IPS-20b (cell line): ENCODE results near the gene TLL1.

ENCODE experiments used
- H3K27ac ChIP-seq: one replicate; pipeline ENCODE4 v1.5.1; 2013; ENCODE audit warnings: low read length
- H3K27me3 ChIP-seq: 2 replicates; pipeline ENCODE4 v1.6.1; 2013; ENCODE audit warnings: mild to moderate bottlenecking, low read length, inconsistent platforms; ENCODE audit not compliant: insufficient read depth
- H3K36me3 ChIP-seq: 2 replicates; pipeline ENCODE4 v1.6.1; 2013; ENCODE audit warnings: low read depth, mild to moderate bottlenecking, inconsistent platforms, low read length, moderate library complexity; ENCODE audit not compliant: insufficient read depth
- H3K4me1 ChIP-seq: 2 replicates; pipeline ENCODE4 v1.6.1; 2013; ENCODE audit warnings: mild to moderate bottlenecking, control low read depth, inconsistent platforms, low read length, moderate library complexity; ENCODE audit not compliant: insufficient read depth
- H3K4me3 ChIP-seq: 2 replicates; pipeline ENCODE4 v1.5.1; 2013; ENCODE audit warnings: mild to moderate bottlenecking, low read length, inconsistent platforms
- H3K9ac ChIP-seq: 2 replicates; pipeline ENCODE4 v1.6.1; 2013; ENCODE audit warnings: low read depth, mild to moderate bottlenecking, inconsistent platforms, low read length, moderate library complexity
- H3K9me3 ChIP-seq: 2 replicates; pipeline ENCODE4 v1.6.1; 2013; ENCODE audit warnings: mild to moderate bottlenecking, low read depth, low read length, inconsistent platforms; ENCODE audit not compliant: insufficient read depth

TLL1 gene

DNA sequence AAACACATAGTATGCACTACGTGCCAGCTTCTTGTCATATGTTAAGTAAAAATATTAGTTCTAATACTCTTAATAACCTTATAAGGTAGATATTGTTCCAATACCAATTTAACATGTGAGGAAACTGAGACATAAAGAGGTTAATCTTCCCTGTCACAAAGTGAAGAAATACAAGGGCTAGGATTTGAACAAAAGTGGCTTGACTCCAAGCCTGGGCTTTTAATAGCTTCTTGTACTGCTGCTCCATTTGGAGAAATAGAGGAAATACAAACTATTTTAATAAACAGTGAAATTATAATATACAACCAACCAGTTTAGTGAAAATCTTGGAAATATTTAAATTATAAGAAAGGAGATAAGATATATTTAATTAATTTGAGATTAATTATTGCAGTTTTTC lies 33.2 kb downstream of the TLL1 start:
- Histone ChIP-seq H3K27me3 (no peaks in the 10 kb centered on the region), H3K4me1 (no peaks in the 10 kb centered on the region), H3K27ac (no peak overlapping the region), H3K9ac (no peak overlapping the region), H3K36me3 (no peaks in the 10 kb centered on the region), H3K9me3 (no peaks in the 10 kb centered on the region; the same call in 1 of the 2 replicates), H3K4me3 (no peak overlapping the region)

DNA sequence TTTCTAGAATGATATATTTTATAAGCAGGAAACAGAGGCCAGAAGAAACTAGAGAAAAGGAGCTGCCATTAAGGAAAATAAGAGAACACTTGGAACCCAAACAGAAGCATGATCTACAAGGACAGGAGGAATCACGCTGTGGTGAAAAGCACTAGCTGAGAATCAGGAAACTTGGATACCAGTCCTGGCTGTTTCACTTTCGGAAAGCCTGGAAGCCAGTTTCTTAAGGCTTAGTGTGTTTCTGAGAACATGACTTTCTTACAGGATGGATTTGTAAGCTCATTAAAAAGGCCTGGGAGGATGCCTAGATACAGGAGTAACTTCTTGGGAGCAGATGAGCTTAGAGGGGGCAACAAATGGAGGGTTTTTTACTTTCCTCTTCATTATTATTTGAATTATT lies 36.9 kb downstream of the TLL1 start:
- no peaks in the 10 kb centered on the region for H3K36me3 ChIP-seq
- H3K4me1 ChIP-seq, result no peaks in the 10 kb centered on the region
- H3K4me3 ChIP-seq, result no peak overlapping the region
- no peaks in the 10 kb centered on the region for H3K27me3 ChIP-seq
- no peak overlapping the region for H3K9ac ChIP-seq
- no peaks in the 10 kb centered on the region; the same call in 1 of the 2 replicates for H3K9me3 ChIP-seq
- H3K27ac ChIP-seq, result no peak overlapping the region

DNA sequence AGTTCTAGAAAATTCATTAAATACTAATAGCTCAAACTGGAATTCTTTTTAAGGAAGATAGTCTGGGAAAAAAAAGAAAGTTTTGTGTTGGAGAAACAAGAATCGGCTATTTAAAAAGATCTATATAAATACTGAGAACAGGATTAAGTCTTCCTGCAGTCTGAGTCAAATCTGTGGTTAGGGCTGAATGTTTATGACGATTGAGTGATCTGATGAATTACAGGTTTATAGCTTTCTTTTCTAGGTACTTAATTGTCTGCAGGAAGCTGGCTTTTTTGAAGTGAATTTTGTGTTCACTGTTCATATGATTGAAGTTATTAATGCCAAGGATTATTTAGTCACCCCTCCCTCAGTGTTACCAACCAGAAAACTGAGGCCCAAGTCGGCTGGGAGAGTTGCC lies 42.2 kb downstream of the TLL1 start:
- Histone ChIP-seq H3K4me1 (no peaks in the 10 kb centered on the region), H3K27me3 (no peaks in the 10 kb centered on the region), H3K4me3 (no peak overlapping the region), H3K9ac (no peak overlapping the region), H3K9me3 (no peaks in the 10 kb centered on the region; the same call in 1 of the 2 replicates), H3K27ac (no peak overlapping the region), H3K36me3 (no peaks in the 10 kb centered on the region)

DNA sequence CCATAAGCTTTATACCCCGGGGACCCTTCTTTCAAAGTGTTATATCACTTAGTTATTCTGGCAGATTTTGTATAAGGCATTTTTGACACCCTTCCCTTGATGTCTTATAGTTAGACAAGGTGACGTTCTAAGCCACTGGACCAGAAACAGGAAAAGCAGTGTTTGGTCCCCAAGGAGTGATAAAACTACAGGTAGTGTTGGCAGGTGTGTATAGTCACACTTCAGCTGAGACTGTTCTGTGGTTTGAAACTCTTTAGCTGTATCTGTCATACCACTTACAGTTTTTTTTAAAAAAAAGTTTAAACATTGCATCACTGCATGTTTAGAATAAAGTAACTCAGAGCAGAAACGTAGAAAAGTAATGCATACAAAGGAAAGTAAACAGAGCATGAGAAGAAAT lies 48.5 kb downstream of the TLL1 start:
- no peak overlapping the region for H3K27ac ChIP-seq

DNA sequence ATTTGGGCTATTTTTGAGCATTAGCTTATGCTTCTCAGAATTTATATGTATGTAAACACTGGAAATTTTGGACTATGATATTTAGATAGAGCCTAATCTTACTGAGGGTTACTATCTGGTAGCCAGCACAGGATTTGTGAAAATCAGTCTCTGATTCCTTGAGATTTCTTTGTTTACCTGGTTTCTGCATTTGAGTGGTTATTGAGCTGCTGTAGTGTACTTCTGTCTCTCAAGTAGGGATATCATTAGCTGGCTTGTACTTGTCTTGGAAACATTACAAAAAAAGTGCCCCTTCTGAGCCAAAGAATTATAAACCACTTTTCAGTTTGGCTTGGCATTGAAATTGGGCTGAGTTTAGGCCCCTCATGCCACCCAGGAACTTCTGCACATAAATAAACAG lies 49.7 kb downstream of the TLL1 start:
- H3K4me1 ChIP-seq, result no peaks in the 10 kb centered on the region
- no peak overlapping the region for H3K9ac ChIP-seq
- no peaks in the 10 kb centered on the region for H3K36me3 ChIP-seq
- no peaks in the 10 kb centered on the region for H3K9me3 ChIP-seq
- no peaks in the 10 kb centered on the region for H3K27me3 ChIP-seq
- H3K4me3 ChIP-seq, result no peak overlapping the region
- H3K27ac ChIP-seq, result no peak overlapping the region

More for the DNA sequence above, 48.5 kb downstream of the TLL1 start:
- Histone ChIP-seq H3K9ac (no peak overlapping the region), H3K9me3 (no peaks in the 10 kb centered on the region), H3K4me3 (no peak overlapping the region), H3K4me1 (no peaks in the 10 kb centered on the region), H3K27me3 (no peaks in the 10 kb centered on the region), H3K36me3 (no peaks in the 10 kb centered on the region)

DNA sequence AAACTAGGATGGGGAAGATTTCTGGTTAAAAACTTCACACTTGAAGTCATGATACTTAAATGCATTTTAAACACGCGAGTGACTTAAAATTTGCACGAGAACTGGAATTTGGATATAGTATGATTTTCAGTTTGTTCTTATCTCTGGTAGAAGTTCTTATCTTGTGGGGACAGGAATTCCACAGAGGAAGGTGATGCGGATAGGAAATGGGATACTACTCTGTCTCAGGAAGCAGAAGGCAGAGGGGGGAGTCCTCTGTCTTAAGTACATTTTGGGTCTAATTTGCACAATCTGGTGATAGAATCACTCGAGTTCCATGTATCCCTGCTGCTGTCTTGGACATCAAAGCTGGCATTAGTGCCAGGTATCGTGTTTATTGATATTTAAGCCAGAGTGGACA lies 53.3 kb downstream of the TLL1 start:
- H3K36me3 ChIP-seq, result no peaks in the 10 kb centered on the region

DNA sequence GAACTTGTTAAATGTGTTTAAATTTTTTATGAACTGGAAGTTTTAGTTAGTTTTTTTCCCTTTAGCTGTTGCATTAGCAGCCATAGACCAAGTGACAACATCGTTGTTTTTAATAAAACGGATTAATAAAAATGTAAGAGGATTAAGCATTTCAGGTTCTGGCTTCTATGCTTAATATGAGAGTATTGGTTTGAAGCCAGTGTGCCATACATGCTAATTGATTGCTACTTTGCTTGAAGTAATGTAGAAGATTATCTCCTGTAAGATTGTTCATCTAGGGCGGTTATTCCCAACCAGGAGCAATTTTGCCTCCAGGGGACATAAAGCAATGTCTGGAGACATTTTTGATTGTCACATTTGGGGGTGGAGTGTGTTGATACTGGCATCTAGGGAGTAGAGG lies 54.3 kb downstream of the TLL1 start:
- no peaks in the 10 kb centered on the region for H3K36me3 ChIP-seq
- no peaks in the 10 kb centered on the region for H3K9me3 ChIP-seq
- H3K27me3 ChIP-seq, result no peaks in the 10 kb centered on the region
- H3K4me3 ChIP-seq, result no peak overlapping the region
- no peak overlapping the region for H3K9ac ChIP-seq
- no peak overlapping the region for H3K27ac ChIP-seq
- H3K4me1 ChIP-seq, result peaks cover 8% of the 10 kb centered on the region; the same call in 1 of the 2 replicates

More for the DNA sequence above, 53.3 kb downstream of the TLL1 start:
- Histone ChIP-seq H3K9me3 (no peaks in the 10 kb centered on the region), H3K9ac (no peak overlapping the region), H3K4me3 (no peak overlapping the region), H3K4me1 (peaks cover 8% of the 10 kb centered on the region; the same call in 1 of the 2 replicates), H3K27ac (no peak overlapping the region), H3K27me3 (no peaks in the 10 kb centered on the region)

DNA sequence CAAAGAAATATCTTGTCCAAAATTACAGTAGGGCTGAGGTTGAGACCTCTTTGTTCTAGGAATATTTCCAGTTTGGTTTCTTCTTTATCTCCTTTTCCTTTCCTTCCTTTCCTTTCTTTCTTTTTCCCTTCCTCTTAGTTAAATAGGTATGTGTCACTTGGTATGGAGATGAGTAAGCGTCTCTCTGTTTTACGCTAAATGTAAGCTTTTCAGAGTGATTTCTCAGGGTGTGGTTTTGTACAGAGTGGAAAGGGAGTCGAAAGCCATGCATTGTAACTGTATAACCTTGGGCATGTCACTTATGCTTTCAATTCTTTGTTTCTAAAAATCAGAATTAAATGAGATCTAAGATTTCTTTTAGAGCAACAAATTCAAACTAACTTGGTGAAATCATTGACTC lies 54.8 kb downstream of the TLL1 start:
- H3K4me3 ChIP-seq, result no peak overlapping the region
- H3K27me3 ChIP-seq, result no peaks in the 10 kb centered on the region
- peaks cover 8% of the 10 kb centered on the region; the same call in 1 of the 2 replicates for H3K4me1 ChIP-seq
- no peak overlapping the region for H3K27ac ChIP-seq
- no peaks in the 10 kb centered on the region for H3K9me3 ChIP-seq
- no peak overlapping the region for H3K9ac ChIP-seq
- no peaks in the 10 kb centered on the region for H3K36me3 ChIP-seq

DNA sequence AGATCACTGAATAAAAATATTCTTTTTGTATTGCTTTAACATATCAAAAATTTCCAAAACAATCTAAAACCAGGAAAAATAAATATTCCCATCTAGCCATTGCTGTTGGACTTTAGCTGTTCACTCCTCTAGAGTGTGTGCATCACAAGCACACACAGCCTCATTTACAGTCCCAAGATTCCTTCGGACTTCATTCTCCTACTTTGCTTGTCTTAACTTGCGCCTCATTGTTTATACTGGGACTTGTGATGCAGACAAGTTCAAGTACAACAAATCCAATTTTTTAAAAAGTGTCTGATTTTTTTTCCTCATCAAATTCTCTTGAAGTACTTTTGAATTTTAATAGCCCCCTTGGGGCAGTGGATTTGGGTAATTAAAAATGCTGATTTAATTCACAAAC lies 55.6 kb downstream of the TLL1 start:
- no peak overlapping the region for H3K4me3 ChIP-seq
- H3K9ac ChIP-seq, result no peak overlapping the region
- H3K27ac ChIP-seq, result no peak overlapping the region
- H3K4me1 ChIP-seq, result peaks cover 8% of the 10 kb centered on the region; the same call in 1 of the 2 replicates
- H3K9me3 ChIP-seq, result no peaks in the 10 kb centered on the region
- no peaks in the 10 kb centered on the region for H3K36me3 ChIP-seq
- H3K27me3 ChIP-seq, result no peaks in the 10 kb centered on the region

DNA sequence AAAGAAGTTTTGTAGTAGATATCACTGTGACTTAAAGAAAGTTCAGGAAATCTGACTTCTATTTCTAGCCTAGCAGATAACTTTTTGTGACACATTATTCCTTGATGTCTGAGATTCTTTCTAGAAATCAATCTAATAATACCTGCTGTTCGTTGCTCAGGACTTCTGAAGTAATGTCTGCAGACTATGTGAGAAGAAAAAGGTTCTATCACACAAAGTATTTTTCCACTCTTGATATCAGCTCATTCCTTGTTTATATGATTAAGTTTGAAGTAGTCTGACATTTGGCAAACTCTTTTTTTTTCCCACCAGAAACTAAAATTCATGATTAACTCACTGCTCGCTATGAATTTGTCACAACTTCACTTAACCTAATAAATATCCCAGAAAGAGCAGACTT lies 56.6 kb downstream of the TLL1 start:
- Histone ChIP-seq H3K36me3 (no peaks in the 10 kb centered on the region), H3K27me3 (no peaks in the 10 kb centered on the region), H3K27ac (no peak overlapping the region), H3K4me1 (peaks cover 8% of the 10 kb centered on the region; the same call in 1 of the 2 replicates), H3K9ac (no peak overlapping the region), H3K9me3 (no peaks in the 10 kb centered on the region), H3K4me3 (no peak overlapping the region)

DNA sequence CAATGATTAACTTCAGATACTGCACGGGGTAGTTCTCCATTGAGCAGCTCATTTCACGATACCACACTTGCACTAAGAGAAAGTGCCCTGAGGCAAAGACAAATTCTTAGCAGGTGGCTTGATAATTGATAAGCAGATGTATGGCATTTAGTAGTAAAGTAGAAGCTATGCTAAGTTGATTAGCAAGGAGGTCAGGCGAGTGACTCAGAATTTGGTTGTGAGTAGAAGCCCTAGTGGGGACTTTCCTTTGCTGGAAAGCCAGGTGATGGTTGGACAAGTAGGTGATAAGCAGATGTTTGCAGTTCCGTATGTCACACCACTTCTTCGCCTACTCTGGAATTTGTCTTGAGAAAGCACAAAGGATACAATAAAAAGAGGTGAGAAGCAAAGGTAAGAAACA lies 58.7 kb downstream of the TLL1 start:
- no peak overlapping the region for H3K9ac ChIP-seq
- H3K36me3 ChIP-seq, result no peaks in the 10 kb centered on the region
- no peak overlapping the region for H3K27ac ChIP-seq
- H3K27me3 ChIP-seq, result no peaks in the 10 kb centered on the region
- H3K4me1 ChIP-seq, result peaks cover 8% of the 10 kb centered on the region; the same call in 1 of the 2 replicates
- H3K4me3 ChIP-seq, result no peak overlapping the region
- H3K9me3 ChIP-seq, result no peaks in the 10 kb centered on the region

DNA sequence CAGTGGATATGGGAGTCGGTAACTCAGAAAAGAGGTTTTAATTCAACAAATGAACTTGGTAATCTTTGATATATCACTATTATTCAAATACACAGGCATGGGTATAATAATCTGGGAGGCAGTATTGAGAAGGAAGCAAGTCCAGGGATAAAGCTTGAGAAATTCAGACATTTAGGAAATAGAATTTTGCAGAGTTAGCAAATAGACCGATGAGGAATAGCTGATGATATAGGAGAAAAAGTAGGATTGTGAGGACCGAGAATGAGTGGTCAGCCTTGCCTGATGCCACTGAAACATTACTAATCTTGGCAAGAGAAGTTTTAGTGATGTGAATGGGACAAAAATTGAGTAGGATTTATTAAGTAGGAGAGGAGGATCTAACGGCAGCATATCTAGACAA lies 71.9 kb downstream of the TLL1 start:
- Histone ChIP-seq H3K36me3 (no peaks in the 10 kb centered on the region), H3K27me3 (no peaks in the 10 kb centered on the region), H3K9ac (no peak overlapping the region), H3K4me3 (no peak overlapping the region), H3K9me3 (peaks cover 2% of the 10 kb centered on the region; the same call in 1 of the 2 replicates), H3K4me1 (no peaks in the 10 kb centered on the region), H3K27ac (no peak overlapping the region)
